DMS153 treated with DMSO at 0.1 percent for 48 hours (cell line): ENCODE measurements around the gene TPSG1.
"Not testable (repeated sequence)": the region's sequence is repeated elsewhere in the genome, so short reads cannot be mapped to it uniquely, and the experiment has no call there.

Experiments
- DNase-seq: peaks from one replicate; lab custom pipeline; 2025; ENCODE audit not compliant: unreplicated experiment; lab: John Stamatoyannopoulos, UW

TPSG1 gene

GRCh38 chr16:1257561-1258224, 32.6 kb upstream of the TPSG1 start:
- DNase-seq, result no peak

- DNase-seq, result no peak
These were observed 31.8 kb upstream of the TPSG1 start for GRCh38 chr16:1256874-1257322.

GRCh38 chr16:1256296-1256873, 31.3 kb upstream of the TPSG1 start:
- DNase-seq, result not testable (repeated sequence)

- not testable (repeated sequence) for DNase-seq
These were observed 30.4 kb upstream of the TPSG1 start, which contains the start of gene TPSD1 for GRCh38 chr16:1255276-1256122. Gene TPSD1 (plus strand): TSS chr16:1256069. CDS start chr16:1256281, 212 bp downstream.

- DNase-seq, result not testable (repeated sequence)
These were observed 29.8 kb upstream of the TPSG1 start for GRCh38 chr16:1254821-1255220.

- not testable (repeated sequence) for DNase-seq
These were observed 28.8 kb upstream of the TPSG1 start for GRCh38 chr16:1253701-1254364.

GRCh38 chr16:1249031-1249755, 24.1 kb upstream of the TPSG1 start:
- DNase-seq, result not testable (repeated sequence)

GRCh38 chr16:1247903-1248537, 23.0 kb upstream of the TPSG1 start:
- not testable (repeated sequence) for DNase-seq

- DNase-seq, result no peak
These were observed 20.5 kb upstream of the TPSG1 start for GRCh38 chr16:1245452-1246020.

GRCh38 chr16:1244881-1245280, 19.8 kb upstream of the TPSG1 start:
- no peak for DNase-seq

GRCh38 chr16:1243907-1244850, 19.1 kb upstream of the TPSG1 start:
- not testable (repeated sequence) for DNase-seq

GRCh38 chr16:1243363-1243762, 18.3 kb upstream of the TPSG1 start:
- DNase-seq, result not testable (repeated sequence)

- not testable (repeated sequence) for DNase-seq
These were observed 16.0 kb upstream of the TPSG1 start for GRCh38 chr16:1241081-1241480.

GRCh38 chr16:1240436-1240835, 15.4 kb upstream of the TPSG1 start, which contains the start of gene TPSAB1:
Gene TPSAB1 (plus strand): TSS chr16:1240705. CDS start chr16:1240939, 234 bp downstream.
- DNase-seq, result not testable (repeated sequence)

- DNase-seq, result not testable (repeated sequence)
These were observed 14.5 kb upstream of the TPSG1 start for GRCh38 chr16:1239575-1239974.

- not testable (repeated sequence) for DNase-seq
These were observed 13.8 kb upstream of the TPSG1 start for GRCh38 chr16:1238909-1239308.

- no peak for DNase-seq
These were observed 12.9 kb upstream of the TPSG1 start for GRCh38 chr16:1237990-1238389.

GRCh38 chr16:1236659-1237058, 11.6 kb upstream of the TPSG1 start:
- not testable (repeated sequence) for DNase-seq
